ENCODE data around the gene ARNT2. TPM values are rescaled to one million over a fixed set of nuclear protein-coding genes. Genes with fewer than 3 reads are reported as not detected.
A peak's percentile ranks its signal among the peaks of the same experiment; 100 is the strongest.
"Not testable (repeated sequence)": the region's sequence is repeated elsewhere in the genome, so short reads cannot be mapped to it uniquely, and the experiment has no call there.

Gene ARNT2
- total and polyA plus RNA-seq, 8 donors = 0.58 to 27.4 (median 1.6) TPM

GRCh38 chr15:80507638-80508316 lies 103.6 kb downstream of the ARNT2 start:
- Histone ChIP-seq H3K27ac (no peak overlapping the region), H3K9me3 (peaks cover 0 to 8% (median 2%) of the 10 kb centered on the region in 4 donors), H3K27me3 (no peaks in the 10 kb centered on the region), H3K36me3 (peaks cover 0 to 5% (median 0%) of the 10 kb centered on the region in 4 donors), H3K4me1 (peaks cover 0 to 11% (median 4%) of the 10 kb centered on the region in 4 donors), H3K4me3 (no peak overlapping the region)
- DNase-seq = peak in 1 of 2 donors; percentile 77
- TF ChIP-seq CTCF (IDR thresholded peaks at IDR 0.05) (no peak), POLR2A (IDR thresholded peaks at IDR 0.05) (no peak), EP300 (IDR thresholded peaks at IDR 0.05) (no peak), POLR2AphosphoS5 (IDR thresholded peaks at IDR 0.05) (no peak)
- 69 to 85% (median 73%) methylated on average over 18 of the region's 18 CpGs for WGBS, 5 donors
- intact Hi-C loops (cut with DNase I; ENCODE audit: low total_unique reads) = no loop called here

GRCh38 chr15:80508783-80509182 lies 104.6 kb downstream of the ARNT2 start:
- no peak overlapping the region for H3K4me3 ChIP-seq
- H3K9me3 ChIP-seq = peaks cover 0 to 8% (median 2%) of the 10 kb centered on the region in 4 donors
- no peak for DNase-seq
- H3K4me1 ChIP-seq = peaks cover 0 to 11% (median 4%) of the 10 kb centered on the region in 4 donors
- H3K27ac ChIP-seq = no peak overlapping the region
- WGBS, 5 donors = 58 to 91% (median 78%) methylated on average over 4 of the region's 4 CpGs
- H3K36me3 ChIP-seq = peaks cover 0 to 5% (median 0%) of the 10 kb centered on the region in 4 donors
- H3K27me3 ChIP-seq = no peaks in the 10 kb centered on the region
- intact Hi-C loops (cut with DNase I; ENCODE audit: low total_unique reads) = no loop called here
- TF ChIP-seq CTCF (IDR thresholded peaks at IDR 0.05) (no peak), EP300 (IDR thresholded peaks at IDR 0.05) (no peak)

- no peak for TF ChIP-seq CTCF (IDR thresholded peaks at IDR 0.05)
- no peak for TF ChIP-seq POLR2AphosphoS5 (IDR thresholded peaks at IDR 0.05)
- TF ChIP-seq EP300 (IDR thresholded peaks at IDR 0.05) = no peak
- TF ChIP-seq POLR2A (IDR thresholded peaks at IDR 0.05) = no peak
- H3K36me3 ChIP-seq = peaks cover 0 to 10% (median 0%) of the 10 kb centered on the region in 4 donors
- no peaks in the 10 kb centered on the region for H3K27me3 ChIP-seq
- intact Hi-C loops (cut with DNase I; ENCODE audit: low total_unique reads) = no loop called here
- H3K27ac ChIP-seq = no peak overlapping the region
- WGBS, 5 donors = 72 to 94% (median 91%) methylated on average over 5 of the region's 5 CpGs
- H3K9me3 ChIP-seq = peaks cover 0 to 4% (median under 1%) of the 10 kb centered on the region in 4 donors
- no peak for DNase-seq
- peaks cover 0 to 11% (median 4%) of the 10 kb centered on the region in 4 donors for H3K4me1 ChIP-seq
- no peak overlapping the region for H3K4me3 ChIP-seq
Measured at GRCh38 chr15:80509800-80510199, 105.6 kb downstream of the ARNT2 start.

GRCh38 chr15:80510985-80511384 lies 106.8 kb downstream of the ARNT2 start:
- Histone ChIP-seq H3K36me3 (peaks cover 0 to 19% (median 0%) of the 10 kb centered on the region in 4 donors), H3K4me1 (peaks cover 0 to 11% (median 4%) of the 10 kb centered on the region in 4 donors)
- H3K27ac ChIP-seq; H3K9me3 ChIP-seq; H3K4me3 ChIP-seq; intact Hi-C loops (cut with DNase I; ENCODE audit: low total_unique reads); DNase-seq; H3K27me3 ChIP-seq: not testable (repeated sequence)
- WGBS, 5 donors = 96 to 99% (median 98%) methylated on average over 4 of the region's 4 CpGs
